Fibroblast of mammary gland (primary cell): Measurements from ENCODE around the gene SCAF4.
A peak's percentile ranks its signal among the peaks of the same experiment; 100 is the strongest.
"Not testable (repeated sequence)": the region's sequence is repeated elsewhere in the genome, so short reads cannot be mapped to it uniquely, and the experiment has no call there.

Experiments used
- DNase-seq: peaks from one replicate; pipeline ENCODE4 v3.0.0-alpha.2; 2010; ENCODE audit warnings: low read depth
- H3K4me3 ChIP-seq: 2 replicates; pipeline ENCODE4 v1.5.1; 2011; ENCODE audit warnings: low read depth, mild to moderate bottlenecking, low read length, moderate library complexity; ENCODE audit not compliant: control insufficient read depth
- CTCF ChIP-seq: conservative IDR thresholded peaks from 2 replicates; pipeline ENCODE4 v1.5.1; 2011; ENCODE audit warnings: low read depth, low read length, inconsistent platforms; ENCODE audit not compliant: control insufficient read depth, insufficient read depth

Gene SCAF4

GRCh38 chr21:31658053-31658452 lies 73.9 kb downstream of the SCAF4 start:
- no peak overlapping the region for H3K4me3 ChIP-seq
- no peak for TF ChIP-seq CTCF
- DNase-seq = no peak

GRCh38 chr21:31656199-31657095 lies 75.5 kb downstream of the SCAF4 start:
- no peak overlapping the region for H3K4me3 ChIP-seq
- TF ChIP-seq CTCF = no peak

GRCh38 chr21:31654821-31655580 lies 76.9 kb downstream of the SCAF4 start:
- H3K4me3 ChIP-seq, DNase-seq: not testable (repeated sequence)

More at GRCh38 chr21:31656199-31657095, 75.5 kb downstream of the SCAF4 start:
- peak; percentile 62 for DNase-seq

- DNase-seq = no peak
- H3K4me3 ChIP-seq = no peak overlapping the region
- no peak for TF ChIP-seq CTCF
Observed at GRCh38 chr21:31654340-31654739, 77.6 kb downstream of the SCAF4 start.

- not testable (repeated sequence) for H3K4me3 ChIP-seq, DNase-seq
Observed at GRCh38 chr21:31651491-31651890, 80.4 kb downstream of the SCAF4 start.

- H3K4me3 ChIP-seq = no peak overlapping the region
- no peak for DNase-seq
- TF ChIP-seq CTCF = no peak
Observed at GRCh38 chr21:31650930-31651329, 81.0 kb downstream of the SCAF4 start.

GRCh38 chr21:31647650-31648049 lies 84.3 kb downstream of the SCAF4 start:
- DNase-seq = no peak
- no peak overlapping the region for H3K4me3 ChIP-seq
- no peak for TF ChIP-seq CTCF
